HL-60 (cell line): ENCODE data around the gene TBL1X.

Source experiments
- CTCF ChIP-seq: IDR thresholded peaks from one replicate; pipeline ENCODE4 v1.5.1; 2011; ENCODE audit warnings: low read length, control low read depth, inconsistent platforms; ENCODE audit not compliant: insufficient read depth
- GABPA ChIP-seq: IDR thresholded peaks from 2 replicates; pipeline ENCODE4 v1.6.1; 2012; ENCODE audit warnings: low read depth
- POLR2AphosphoS5 ChIP-seq: IDR thresholded peaks from 2 replicates; pipeline ENCODE4 v1.6.1; 2012; ENCODE audit warnings: low read depth

- no peak for TF ChIP-seq CTCF
- no peak for TF ChIP-seq POLR2AphosphoS5
- TF ChIP-seq GABPA = no peak
These were observed 273.3 kb downstream of the TBL1X start for GRCh38 chrX:9738151-9738550.
